ENCODE results near the gene NDUFS7.

NDUFS7 gene

DNA sequence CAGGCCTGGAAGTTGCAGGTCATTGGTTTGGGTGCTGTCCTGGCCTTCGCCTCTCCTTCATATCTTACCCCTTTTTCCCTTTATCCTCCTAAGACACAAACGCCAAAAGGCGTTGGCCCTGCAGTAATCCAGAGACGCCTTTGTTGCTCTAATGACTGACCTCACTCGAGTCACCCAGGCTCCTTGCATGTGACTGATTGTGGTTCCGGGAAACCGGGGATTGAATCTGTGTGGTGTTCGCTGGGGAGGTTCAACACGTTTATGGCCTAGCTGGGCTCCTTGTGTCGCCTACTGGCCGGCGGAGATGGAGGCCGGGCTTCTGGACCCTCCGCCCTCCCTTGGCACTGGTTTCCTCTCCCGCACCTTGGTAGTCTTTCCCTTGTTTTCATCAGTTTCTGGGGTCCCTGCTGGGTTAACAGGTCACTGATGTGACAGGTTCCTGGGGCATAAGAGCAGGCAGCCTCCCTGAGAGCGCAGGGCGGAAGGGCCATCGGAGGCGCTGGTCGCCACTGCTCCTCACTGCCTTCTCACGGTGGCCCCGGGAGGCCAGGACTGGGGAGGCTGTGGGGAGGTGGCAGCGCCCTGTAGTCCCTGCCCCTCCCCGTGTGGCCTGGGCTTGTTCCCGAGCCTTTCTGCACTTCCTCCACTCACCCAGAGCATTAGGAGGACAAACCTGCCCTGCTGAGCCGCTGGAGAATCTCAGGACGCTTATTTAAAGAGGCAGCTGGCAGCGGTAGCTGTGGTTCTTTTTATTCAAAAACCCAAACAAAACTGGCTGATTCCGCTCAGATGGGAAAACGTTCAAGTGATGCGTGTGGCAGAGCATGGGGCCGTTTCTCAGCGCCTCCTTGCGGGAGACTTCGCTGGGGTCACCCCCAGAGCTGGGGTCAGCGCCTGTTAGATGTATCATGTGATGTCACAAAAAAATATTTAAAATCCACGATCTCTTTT, 18.1 kb upstream of the NDUFS7 start:
- no peak for DNase-seq (ENCODE audit: low read depth)

DNA sequence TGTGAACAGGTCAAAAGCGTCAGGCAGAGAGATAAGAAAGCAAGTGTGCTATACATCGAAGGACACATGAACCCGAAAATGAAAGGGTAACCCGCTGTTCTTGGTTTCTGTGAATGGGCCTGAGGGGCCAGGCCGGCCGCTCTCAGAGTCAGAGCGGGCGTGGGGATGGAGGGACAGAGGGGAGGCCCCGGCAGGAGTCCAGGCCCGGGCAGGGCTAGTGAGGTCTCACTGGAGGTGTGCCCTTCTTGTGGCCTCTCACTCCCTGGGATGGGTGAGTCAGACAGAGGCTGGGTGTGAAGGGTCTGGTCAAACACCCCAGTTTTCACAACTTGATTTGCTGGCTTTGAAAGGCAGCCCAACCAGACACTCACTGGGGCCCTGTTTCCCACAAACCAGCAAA, 17.4 kb upstream of the NDUFS7 start:
- no peak for DNase-seq (ENCODE audit: low read depth)

DNA sequence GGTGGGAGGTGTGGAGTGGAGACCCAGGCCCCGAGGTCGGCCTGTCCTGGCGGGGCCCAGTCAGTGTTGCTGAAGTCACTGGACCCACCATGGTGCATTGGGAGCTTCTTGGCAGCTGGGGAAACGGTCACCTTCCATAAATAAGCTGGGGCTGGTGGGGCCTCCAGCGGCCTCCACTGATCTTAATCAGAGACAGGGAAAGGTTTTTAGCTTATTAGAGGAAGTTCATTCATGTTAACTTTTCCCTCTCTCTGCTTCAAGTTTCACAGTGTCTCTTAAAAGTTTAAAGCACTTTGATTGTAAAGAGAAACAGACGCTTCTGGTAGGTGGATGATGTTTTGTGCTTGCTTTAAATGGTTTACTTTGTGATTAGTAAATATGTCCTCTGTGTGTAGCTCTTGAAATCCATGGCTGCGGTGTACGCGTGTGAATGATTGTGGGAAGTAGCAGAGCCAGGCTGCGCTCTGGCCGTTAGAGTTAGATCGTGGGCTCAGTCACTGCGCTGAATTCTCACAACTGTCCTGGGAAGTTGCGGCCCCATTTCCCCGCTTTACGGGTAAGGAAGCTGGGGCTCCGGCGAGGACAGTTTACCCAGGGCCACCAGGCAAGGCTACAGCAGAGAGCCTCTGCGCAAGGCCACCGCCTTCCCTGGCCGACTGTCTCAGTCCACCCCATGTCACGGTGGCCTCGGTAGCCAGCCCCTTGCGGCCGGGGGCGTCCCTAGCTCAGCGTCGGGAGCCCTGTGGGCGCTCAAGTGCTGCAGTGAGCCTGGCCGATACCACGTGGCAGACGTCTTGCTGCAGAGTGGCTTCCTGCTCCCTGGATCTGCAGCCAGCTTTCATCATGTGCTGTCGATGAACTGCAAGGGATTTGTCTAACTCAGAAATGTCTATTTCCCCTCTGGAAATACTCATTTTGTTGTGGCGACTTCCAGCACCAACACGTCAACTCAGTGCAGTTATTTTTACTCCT, 16.5 kb upstream of the NDUFS7 start:
- no peak for DNase-seq (ENCODE audit: low read depth)

DNA sequence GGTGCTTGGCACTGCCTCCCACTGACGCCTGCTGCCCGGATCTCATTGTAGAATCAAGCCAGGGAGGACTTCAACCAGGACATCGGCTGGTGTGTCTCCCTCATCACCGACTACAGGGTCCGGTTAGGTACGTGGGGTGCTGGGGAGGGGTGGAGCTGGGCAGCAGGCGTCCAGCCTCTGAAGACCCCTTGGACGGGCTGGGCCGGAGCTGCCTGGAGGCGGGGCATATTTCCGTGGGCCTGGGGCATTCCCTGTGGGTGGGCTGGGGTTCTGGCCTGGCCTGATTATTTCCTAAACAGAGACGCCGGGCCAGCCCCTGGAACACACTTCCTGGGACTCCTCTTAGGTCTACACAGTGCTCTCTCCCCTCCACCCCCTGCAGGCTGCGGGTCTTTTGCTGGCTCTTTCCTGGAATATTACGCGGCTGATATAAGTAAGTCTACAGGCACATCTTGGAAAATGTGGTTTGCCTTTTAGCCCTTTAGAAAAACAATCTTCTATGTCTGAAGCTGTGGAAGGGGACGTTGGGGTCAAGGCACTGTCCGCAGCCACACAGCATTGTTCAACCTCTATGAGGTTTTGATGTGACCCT, 14.4 kb upstream of the NDUFS7 start:
- DNase-seq (ENCODE audit: low read depth) = no peak

DNA sequence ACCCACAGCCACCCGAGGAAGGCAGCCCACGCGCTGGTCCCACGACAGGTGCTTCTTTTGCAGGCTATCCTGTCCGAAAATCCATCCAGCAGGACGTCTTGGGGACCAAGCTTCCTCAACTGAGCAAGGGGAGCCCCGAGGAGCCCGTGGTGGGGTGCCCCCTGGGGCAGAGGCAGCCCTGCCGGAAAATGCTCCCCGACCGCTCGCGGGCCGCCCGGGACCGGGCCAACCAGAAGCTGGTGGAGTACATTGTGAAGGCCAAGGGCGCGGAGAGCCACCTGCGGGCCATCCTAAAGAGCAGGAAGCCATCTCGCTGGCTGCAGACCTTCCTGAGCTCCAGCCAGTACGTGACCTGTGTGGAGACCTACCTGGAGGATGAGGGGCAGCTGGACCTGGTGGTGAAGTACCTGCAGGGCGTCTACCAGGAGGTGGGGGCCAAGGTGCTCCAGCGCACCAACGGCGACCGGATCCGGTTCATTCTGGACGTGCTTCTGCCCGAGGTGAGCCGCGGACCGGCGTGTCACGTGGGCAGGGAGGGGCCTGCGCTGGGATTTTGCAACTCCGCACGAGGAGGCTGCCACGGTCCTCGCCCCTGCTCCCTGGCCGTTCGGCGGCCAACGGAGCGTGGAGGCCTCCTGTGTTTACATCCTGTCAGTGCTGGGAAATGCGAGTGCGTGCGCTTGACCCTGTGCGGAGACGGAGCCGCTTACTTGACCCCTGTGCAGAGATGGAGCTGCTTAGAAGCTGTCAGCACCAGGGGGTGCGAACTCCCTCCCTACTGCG, 12.9 kb upstream of the NDUFS7 start:
- DNase-seq (ENCODE audit: low read depth) = no peak

DNA sequence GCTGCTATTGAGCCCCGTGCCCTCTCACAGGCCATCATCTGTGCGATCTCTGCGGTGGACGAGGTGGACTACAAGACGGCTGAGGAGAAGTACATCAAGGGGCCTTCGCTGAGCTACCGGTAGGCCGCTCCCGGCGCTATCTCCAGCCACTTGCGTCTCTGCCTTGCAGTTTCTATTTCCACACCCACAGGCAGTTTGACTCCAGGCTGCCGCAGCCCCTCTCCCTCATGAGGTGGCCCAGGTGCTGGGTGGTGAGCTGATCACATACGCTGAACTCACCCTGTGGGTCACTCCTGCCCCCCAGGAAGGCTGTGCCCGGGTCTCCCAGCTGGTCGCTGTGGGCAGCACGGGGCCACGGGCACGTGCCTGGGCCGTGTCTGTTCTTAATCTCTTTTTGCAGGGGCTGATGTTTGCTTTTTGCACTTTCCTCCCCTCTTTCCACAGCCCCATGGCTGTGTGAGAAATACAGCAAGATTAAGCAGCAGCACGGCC, 10.6 kb upstream of the NDUFS7 start:
- no peak for DNase-seq (ENCODE audit: low read depth)

DNA sequence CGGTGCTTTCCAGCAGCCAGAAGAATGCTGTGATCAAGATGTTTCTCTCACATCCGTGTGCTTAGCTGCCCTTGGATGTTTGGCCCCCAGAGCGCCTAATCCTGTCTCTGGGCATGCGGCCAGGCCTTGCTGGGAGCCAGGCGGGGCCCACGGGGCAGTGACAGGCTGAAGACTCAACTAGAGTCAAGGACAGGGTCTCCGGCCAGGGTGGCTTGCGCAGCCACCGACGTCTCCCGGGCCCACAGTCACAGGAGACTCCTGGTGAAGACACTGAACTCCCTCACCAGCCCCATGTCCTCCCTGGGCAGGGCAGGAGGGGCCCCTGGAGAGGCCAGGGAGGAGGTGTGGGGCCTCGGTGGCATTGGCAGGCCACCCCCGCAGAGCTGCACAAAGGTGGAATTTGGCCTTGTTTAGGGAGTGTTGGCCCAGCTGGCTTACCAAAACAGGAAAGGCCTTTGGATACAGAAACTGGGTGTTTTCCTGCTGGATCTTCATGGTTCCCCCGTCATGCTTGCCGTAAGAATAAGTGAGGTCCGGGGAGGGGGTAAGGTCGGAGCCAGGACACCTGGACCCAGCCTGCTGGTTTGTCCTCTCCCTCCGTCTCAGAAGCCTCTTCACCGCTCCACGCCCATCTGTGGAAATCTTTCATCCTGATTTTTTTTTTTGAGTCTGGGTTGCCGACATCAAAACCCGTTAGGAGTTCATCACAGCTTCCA, 10.0 kb upstream of the NDUFS7 start:
- no peak for DNase-seq (ENCODE audit: low read depth)

DNA sequence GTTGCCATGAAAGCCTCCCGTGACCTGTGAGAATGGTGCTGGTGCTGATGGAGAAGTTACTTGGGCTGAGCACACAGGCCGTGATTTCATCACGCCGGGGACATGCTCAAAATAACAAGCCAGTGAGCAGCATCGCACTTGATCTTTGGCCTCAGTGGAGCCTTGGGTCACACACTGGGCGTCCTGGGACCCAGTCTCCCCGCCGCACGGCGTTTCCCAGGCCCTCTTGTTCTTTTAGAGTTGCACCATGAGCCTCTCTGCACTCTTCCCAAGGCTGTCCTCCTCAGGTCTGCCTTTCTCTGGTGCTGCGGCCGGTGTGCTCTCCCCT, 9.5 kb upstream of the NDUFS7 start:
- DNase-seq (ENCODE audit: low read depth) = no peak

DNA sequence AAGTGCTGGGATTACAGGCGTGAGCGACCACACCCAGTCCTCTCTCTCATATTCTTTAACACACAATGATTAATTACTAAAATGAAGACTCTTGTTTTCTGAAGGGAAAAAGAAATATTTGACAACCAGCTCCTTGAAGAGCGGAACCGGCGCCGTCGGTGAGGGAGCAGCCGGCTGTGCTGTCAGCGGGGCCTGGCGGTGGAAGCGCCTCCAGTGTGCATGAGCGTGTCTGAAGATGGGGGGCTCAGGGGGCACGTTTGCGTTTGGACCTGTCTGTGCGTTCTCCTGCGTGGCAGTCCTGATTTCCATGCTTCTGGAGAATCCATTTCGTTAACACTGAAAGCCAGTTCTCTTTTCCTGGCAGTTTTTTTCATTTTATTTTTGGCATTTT, 7.3 kb upstream of the NDUFS7 start:
- DNase-seq (ENCODE audit: low read depth) = no peak

DNA sequence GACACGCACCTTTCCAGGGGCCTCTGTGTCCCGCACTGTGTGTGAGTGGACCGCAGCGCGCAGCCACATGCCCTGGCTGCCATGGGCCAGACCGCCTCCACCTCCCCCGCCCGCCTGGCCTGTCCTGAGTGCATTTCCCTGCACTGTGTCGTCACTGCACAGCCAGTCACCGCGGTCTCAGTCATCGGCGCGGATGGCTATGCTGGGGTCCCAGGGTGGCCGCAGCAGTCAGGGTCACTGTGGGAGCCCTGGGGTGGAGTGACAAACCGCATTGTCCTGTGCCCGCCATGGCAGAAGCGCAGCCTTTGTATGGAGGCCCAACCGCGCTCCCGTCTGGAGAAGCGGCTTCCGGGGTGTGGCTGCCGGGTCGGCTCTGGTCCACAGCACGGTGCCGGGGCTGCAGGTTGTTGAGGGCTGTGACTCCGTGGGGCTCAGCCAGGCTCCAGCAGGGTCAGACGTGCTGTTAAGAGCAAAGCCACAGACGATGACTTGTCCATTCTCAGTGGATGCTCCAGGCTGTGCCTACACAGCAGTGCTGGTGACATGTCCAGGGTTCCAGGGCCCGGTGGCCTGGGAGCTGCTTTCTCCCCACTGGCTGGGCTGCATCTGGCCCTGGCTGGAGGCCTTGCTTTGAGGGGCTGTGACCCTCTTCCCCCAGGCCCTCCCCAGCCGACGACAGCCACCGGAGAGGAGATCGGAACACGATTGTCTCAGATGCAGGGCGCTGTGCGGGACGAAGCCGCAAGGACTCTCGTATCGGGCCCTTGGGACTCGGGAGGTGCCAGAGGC, 6.3 kb upstream of the NDUFS7 start:
- DNase-seq (ENCODE audit: low read depth) = no peak

DNA sequence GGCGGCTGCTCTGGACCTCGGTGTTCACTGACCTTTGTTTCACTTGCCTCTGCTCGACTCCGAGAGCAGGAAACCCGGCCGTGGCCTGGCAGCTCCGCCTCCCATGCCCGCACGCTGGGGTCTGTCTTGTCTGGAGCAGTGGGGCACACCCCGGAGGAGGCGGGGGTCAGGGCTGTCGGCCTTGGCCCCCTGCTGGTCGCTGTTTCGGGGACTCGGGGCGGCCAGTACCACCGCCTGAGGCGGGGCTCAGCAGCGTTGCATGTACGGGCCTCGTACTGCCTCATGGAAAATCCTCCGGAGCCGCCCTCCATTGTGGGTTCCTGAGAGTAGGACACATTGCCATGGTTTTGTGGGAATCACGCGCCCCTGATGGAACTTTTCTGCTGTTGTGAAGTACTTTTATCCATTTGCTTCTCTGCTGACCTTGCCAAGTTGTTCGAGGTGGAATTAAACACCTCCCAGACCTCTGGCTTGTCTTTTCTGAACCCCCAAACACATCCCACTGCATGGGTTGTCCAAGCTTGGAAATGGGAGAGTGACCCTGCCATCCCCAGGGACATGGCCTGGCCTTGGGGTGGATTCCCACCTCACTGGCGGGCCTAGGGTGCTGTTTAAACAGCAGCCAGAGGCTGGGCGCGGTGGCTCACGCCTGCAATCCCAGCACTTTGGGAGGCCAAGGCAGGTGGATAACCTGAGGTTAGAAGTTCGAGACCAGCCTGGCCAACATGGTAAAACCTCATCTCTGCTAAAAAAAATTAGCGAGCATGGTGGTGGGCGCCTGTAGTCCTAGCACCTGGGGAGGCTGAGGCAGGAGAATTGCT, 5.5 kb upstream of the NDUFS7 start:
- no peak for DNase-seq (ENCODE audit: low read depth)

DNA sequence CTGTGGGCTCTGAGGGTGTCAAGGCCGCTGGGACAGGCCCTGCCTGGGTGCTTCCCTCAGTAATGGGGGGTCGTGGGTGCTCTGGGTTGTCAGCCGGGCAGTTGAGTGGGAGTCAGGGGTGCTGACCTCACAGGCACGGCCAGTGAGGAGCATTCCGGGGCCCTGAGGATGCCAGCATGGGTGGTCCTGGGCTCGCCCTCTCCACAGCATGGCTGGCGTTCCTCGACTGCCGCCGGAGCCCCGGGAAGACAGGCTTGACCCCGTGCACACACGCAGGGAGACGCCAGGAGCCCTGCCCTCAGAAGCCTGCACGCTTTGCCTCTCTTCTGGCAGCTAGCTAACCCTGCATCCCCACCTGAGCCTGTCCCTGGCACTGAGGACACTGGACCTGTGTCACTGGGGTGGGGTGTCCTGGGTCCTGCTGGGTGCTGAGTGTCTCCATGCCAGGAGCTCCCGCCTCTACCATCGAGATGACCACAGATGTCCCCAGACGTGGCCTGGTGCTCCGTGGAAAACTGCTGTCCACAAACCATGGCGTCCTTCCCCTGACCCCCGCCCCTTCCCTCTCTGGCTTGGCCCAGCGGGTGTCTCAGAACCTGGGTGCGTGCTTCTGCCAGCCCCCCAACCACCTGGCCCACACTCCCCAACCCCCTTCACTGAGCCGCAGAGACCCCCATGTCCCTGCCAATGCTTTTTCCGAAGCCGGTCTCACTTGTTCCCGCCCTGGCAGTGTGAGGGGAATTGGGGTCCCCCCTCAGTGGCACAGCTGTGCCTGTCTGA, 4.4 kb upstream of the NDUFS7 start:
- DNase-seq (ENCODE audit: low read depth) = no peak

DNA sequence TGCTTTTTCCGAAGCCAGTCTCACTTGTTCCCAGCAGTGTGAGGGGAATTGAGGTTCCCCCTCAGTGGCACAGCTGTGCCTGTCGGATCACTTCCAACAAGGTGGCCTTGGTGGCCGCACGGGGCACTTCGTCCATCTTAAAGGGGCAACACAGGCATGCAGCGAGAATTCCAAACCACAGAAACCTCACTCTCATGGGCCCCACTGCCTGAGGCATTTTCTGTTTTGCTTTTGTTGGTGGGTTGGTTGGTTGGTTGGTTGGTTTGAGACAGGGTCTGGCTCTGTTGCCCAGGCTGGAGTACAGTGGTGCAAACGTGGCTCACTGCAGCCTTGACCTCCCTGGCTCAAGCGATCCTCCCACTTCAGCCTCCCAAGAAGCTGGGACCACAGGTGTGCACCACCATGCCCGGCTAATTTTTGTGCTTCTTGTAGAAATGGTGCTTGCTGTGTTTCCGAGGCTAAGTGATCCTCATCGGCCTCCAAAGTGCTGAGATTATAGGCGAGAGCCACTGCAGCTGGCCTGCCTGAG, 3.7 kb upstream of the NDUFS7 start:
- DNase-seq (ENCODE audit: low read depth) = no peak

DNA sequence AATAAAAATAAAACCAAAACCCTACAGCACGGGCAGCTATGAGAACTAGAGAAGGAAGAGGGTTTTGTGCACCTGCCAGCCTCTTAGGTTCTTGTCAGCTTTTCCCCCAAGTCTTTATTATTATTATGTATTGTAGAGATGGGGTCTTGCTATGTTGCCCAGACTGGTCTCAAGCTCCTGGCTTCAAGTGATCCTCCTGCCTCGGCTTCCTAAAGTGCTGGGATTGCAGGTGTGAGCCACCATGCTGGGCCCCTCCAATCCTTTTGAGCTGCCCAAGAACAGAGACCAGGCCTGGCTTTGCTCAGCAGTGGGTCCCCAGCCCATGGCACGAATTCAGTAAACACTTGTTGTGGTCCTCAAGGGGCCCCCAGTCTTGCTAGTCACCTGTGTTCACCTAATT, 1.5 kb upstream of the NDUFS7 start:
- no peak for DNase-seq (ENCODE audit: low read depth)

DNA sequence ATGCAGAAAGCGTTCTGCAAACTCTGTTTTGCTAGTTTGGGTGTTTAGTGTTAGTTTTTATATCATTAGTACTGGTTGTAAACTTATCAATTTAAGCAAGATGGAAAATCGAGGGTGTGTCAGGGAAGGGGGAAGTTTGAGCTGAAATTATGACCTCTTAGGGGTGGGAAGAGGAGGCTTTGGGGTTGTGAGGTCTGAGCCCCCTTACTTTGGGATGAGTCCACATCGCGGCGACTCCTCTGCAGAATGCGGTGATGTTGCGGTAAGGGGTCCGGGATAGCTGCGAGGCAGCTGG, 743 bp upstream of the NDUFS7 start:
- DNase-seq (ENCODE audit: low read depth) = no peak

DNA sequence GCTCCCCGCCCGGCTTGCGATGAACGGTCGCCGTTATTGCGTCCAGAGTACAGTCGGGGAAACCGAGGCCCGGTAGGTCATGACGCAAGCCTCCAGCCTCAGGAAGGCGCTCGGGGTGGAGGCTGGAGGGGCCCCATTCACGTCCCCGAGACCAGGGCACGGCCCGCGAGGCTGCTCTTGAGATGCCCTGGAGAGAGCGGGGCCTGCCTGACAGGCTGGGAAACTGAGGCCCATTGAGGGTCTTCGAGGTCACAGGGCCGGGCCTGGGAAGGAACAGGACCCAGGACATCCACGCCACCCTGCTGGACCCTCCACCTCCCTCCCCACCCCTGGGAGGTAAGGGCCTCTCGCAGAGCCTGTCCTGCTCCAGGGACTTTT, 367 bp downstream of the NDUFS7 start:
- no peak for DNase-seq (ENCODE audit: low read depth)

DNA sequence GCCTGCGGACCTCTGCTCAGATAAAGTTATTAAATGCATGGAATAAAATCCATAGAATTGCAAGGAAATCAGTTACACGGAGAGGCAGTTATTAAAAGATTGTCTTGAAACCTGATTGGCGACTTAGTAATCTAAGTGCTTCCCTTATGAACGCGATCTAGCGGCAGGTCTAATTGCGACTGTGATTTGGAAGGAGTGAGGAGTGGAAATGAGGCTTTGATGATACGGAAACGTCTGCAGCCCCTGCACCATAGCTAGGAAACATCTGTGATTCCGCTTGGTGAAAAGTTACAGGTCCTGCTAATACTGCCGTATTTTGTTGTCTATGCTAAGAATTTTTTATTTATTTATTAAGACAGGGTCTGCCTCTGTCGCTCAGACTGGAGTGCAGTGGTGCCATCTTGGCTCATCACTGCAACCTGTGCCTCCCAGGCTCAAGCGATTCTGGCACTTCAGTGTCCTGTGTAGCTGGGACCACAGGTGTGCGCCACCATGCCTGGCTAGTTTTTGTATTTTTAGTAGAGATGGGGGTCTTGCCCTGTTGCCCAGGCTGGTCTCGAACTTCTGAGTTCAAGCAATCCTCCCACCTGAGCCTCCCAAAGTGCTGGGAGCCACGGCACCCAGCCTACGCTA, 887 bp downstream of the NDUFS7 start:
- no peak for DNase-seq (ENCODE audit: low read depth)

DNA sequence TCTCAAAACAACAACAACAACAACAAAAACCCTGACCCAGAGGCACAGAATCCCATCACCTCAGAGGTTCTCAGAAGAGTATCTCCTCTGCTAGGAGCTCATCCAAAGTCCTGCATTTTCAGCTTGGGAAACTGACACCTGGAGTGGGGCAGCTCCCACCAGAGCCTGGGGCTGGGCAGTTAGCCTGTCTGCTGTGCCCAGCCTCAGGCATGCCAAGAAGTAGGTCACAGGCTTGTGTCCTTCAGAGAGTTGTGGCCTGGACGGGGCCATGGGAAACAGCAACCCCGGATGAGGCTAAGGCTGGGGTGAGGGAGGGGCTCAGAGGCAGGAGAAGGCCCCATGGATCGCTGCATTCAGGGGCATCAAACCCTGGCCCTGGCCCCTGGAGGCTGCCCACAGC, 2.1 kb downstream of the NDUFS7 start:
- DNase-seq (ENCODE audit: low read depth) = no peak
